Medulla oblongata (tissue), 1 donor: ENCODE results near the gene RRBP1.
"Not testable (repeated sequence)": the region's sequence is repeated elsewhere in the genome, so short reads cannot be mapped to it uniquely, and the experiment has no call there.

Experiments
- DNase-seq: peaks from one replicate; pipeline ENCODE4 v3.0.0-alpha.2; 2015; ENCODE audit errors: extremely low spot score

RRBP1 gene

GRCh38 chr20:17709361-17710293, 27.6 kb upstream of the RRBP1 start:
- DNase-seq: no peak

- DNase-seq: no peak
Measured at GRCh38 chr20:17708675-17709360, 26.8 kb upstream of the RRBP1 start.

GRCh38 chr20:17707951-17708350, 25.9 kb upstream of the RRBP1 start:
- DNase-seq: not testable (repeated sequence)

- no peak for DNase-seq
Measured at GRCh38 chr20:17706632-17707031, 24.6 kb upstream of the RRBP1 start.

- DNase-seq: no peak
Measured at GRCh38 chr20:17705916-17706315, 23.9 kb upstream of the RRBP1 start.

- no peak for DNase-seq
Measured at GRCh38 chr20:17704589-17705317, 22.7 kb upstream of the RRBP1 start.

GRCh38 chr20:17701826-17702225, 19.8 kb upstream of the RRBP1 start:
- no peak for DNase-seq

- no peak for DNase-seq
Measured at GRCh38 chr20:17700637-17701036, 18.6 kb upstream of the RRBP1 start.

GRCh38 chr20:17699931-17700351, 17.9 kb upstream of the RRBP1 start, which contains the start of gene BANF2:
Gene BANF2 (plus strand): TSS chr20:17699966. CDS start chr20:17725026, 25,060 bp downstream.
- no peak for DNase-seq

- DNase-seq: no peak
Measured at GRCh38 chr20:17698384-17698783, 16.3 kb upstream of the RRBP1 start.

- no peak for DNase-seq
Measured at GRCh38 chr20:17697171-17697570, 15.1 kb upstream of the RRBP1 start.

GRCh38 chr20:17696287-17696686, 14.2 kb upstream of the RRBP1 start:
- no peak for DNase-seq

- DNase-seq: no peak
Measured at GRCh38 chr20:17694767-17695166, 12.7 kb upstream of the RRBP1 start.

GRCh38 chr20:17693444-17694001, 11.5 kb upstream of the RRBP1 start:
- no peak for DNase-seq

- DNase-seq: no peak
Measured at GRCh38 chr20:17691758-17692157, 9.7 kb upstream of the RRBP1 start.

GRCh38 chr20:17690144-17690543, 8.1 kb upstream of the RRBP1 start:
- DNase-seq: no peak

GRCh38 chr20:17688965-17689364, 6.9 kb upstream of the RRBP1 start:
- DNase-seq: no peak

GRCh38 chr20:17687800-17688199, 5.8 kb upstream of the RRBP1 start:
- no peak for DNase-seq

GRCh38 chr20:17685168-17685567, 3.1 kb upstream of the RRBP1 start:
- DNase-seq: no peak

- DNase-seq: no peak
Measured at GRCh38 chr20:17684077-17684888, 2.2 kb upstream of the RRBP1 start.
